DND-41 (cell line): ENCODE data around the gene CD2AP.

ENCODE experiments used
- ATAC-seq: fragments of 200-7000 bp; cut with Tn5 transposase; 3 replicates; pipeline ENCODE4 v1.9.1; 2021; ENCODE audit warnings: low read depth; ENCODE audit not compliant: insufficient read depth
- DNase-seq: peaks from one replicate; pipeline ENCODE4 v3.0.0-alpha.2; 2020
- H2AFZ ChIP-seq: 2 replicates; pipeline ENCODE4 v1.6.0; 2012; ENCODE audit warnings: low read depth, low read length
- H3K27ac ChIP-seq: 2 replicates; pipeline ENCODE4 v1.5.1; 2012; ENCODE audit warnings: low read length, inconsistent platforms
- H3K27me3 ChIP-seq: fragments of 200-600 bp; sonication (generic); 2 replicates; pipeline ENCODE4 v1.6.0; 2012; ENCODE audit warnings: low read length, mild to moderate bottlenecking, inconsistent platforms; ENCODE audit not compliant: insufficient read depth, poor library complexity
- H3K36me3 ChIP-seq: 2 replicates; pipeline ENCODE4 v1.5.1; 2012; ENCODE audit warnings: low read length, inconsistent platforms; ENCODE audit not compliant: insufficient read depth
- H3K4me1 ChIP-seq: 2 replicates; pipeline ENCODE4 v1.5.1; 2012; ENCODE audit warnings: mild to moderate bottlenecking, low read length; ENCODE audit not compliant: insufficient read depth
- H3K4me2 ChIP-seq: 2 replicates; pipeline ENCODE4 v1.6.0; 2012; ENCODE audit warnings: mild to moderate bottlenecking, moderate library complexity, low read length, inconsistent platforms; ENCODE audit not compliant: insufficient read depth
- H3K4me3 ChIP-seq, 2 experiments: fragments of 200-600 bp in 1 of 2; shearing (Covaris generic) in 1 of 2; 2 replicates each; pipeline ENCODE4 v1.5.1; 2012 to 2016; ENCODE audit warnings: inconsistent platforms in 2 of 2, low read length in 2 of 2, mild to moderate bottlenecking in 2 of 2, low read depth in 1 of 2, moderate library complexity in 1 of 2
- H3K79me2 ChIP-seq: 2 replicates; pipeline ENCODE4 v1.6.0; 2012; ENCODE audit warnings: low read length, inconsistent platforms; ENCODE audit not compliant: insufficient read depth
- H3K9ac ChIP-seq: 2 replicates; pipeline ENCODE4 v1.6.0; 2012; ENCODE audit warnings: low read depth, mild to moderate bottlenecking, inconsistent platforms, low read length, moderate library complexity
- H3K9me3 ChIP-seq: 2 replicates; pipeline ENCODE4 v1.5.1; 2012; ENCODE audit warnings: low read length, moderate library complexity, mild to moderate bottlenecking, inconsistent platforms; ENCODE audit not compliant: insufficient read depth, severe bottlenecking
- H4K20me1 ChIP-seq: 2 replicates; pipeline ENCODE4 v1.6.0; 2012; ENCODE audit warnings: low read length; ENCODE audit not compliant: insufficient read depth
- EZH2 ChIP-seq: IDR thresholded peaks from 3 replicates; pipeline ENCODE4 v1.6.1; 2012; ENCODE audit warnings: borderline replicate concordance, low read depth, mild to moderate bottlenecking, moderate library complexity, low read length, inconsistent platforms; ENCODE audit not compliant: severe bottlenecking
- TF ChIP-seq, protein P1 (sequence below): IDR thresholded peaks from 2 replicates; pipeline ENCODE4 v1.5.1; 2012; ENCODE audit warnings: borderline replicate concordance, low read length, moderate library complexity, mild to moderate bottlenecking; ENCODE audit not compliant: poor library complexity, severe bottlenecking; ENCODE audit errors: extremely low read depth

Gene CD2AP

DNA sequence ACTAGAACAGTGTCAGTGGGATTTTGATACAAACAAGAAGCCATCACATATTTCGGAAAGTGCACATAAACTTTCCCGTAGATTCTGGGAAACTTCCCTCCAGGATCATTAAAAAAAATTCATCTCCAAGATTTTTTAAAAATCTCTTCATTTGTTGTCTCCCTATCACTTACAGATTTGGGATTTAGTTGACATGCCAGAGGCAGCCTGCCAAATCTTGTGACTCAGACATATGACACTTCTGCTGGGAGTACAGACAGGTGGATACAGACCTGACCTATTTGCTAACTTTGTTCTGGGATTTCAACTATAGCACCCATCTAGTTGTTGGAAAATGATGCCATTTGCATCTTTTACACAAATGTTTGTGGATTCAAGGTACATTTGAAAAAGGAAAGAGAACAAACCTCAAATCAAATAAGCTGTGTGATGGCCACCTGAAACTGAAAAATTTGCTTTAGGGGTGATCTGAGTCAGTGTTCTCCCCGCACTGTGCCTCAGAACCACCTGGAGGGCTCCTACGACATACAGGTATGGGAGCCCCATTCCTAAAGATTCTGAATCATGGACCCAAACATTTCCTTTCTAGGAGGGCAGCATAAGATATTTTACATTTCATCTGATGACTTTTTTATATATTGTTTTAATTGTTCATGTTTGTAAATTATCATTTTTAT lies 21.9 kb upstream of the CD2AP start:
- DNase-seq, result no peak
- H2AFZ ChIP-seq, result no peak overlapping the region
- H3K27me3 ChIP-seq, result no peaks in the 10 kb centered on the region
- H4K20me1 ChIP-seq, result no peaks in the 10 kb centered on the region
- no peaks in the 10 kb centered on the region for H3K36me3 ChIP-seq
- no peak overlapping the region for H3K4me2 ChIP-seq
- TF ChIP-seq, protein P1, sequence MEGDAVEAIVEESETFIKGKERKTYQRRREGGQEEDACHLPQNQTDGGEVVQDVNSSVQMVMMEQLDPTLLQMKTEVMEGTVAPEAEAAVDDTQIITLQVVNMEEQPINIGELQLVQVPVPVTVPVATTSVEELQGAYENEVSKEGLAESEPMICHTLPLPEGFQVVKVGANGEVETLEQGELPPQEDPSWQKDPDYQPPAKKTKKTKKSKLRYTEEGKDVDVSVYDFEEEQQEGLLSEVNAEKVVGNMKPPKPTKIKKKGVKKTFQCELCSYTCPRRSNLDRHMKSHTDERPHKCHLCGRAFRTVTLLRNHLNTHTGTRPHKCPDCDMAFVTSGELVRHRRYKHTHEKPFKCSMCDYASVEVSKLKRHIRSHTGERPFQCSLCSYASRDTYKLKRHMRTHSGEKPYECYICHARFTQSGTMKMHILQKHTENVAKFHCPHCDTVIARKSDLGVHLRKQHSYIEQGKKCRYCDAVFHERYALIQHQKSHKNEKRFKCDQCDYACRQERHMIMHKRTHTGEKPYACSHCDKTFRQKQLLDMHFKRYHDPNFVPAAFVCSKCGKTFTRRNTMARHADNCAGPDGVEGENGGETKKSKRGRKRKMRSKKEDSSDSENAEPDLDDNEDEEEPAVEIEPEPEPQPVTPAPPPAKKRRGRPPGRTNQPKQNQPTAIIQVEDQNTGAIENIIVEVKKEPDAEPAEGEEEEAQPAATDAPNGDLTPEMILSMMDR, result no peak
- no peak for TF ChIP-seq EZH2
- no peak overlapping the region for H3K9ac ChIP-seq
- H3K27ac ChIP-seq, result no peak overlapping the region
- no peaks in the 10 kb centered on the region for H3K4me1 ChIP-seq
- no peaks in the 10 kb centered on the region for H3K9me3 ChIP-seq
- H3K79me2 ChIP-seq, result no peaks in the 10 kb centered on the region
- no peak for ATAC-seq
- H3K4me3 ChIP-seq, result no peak overlapping the region

DNA sequence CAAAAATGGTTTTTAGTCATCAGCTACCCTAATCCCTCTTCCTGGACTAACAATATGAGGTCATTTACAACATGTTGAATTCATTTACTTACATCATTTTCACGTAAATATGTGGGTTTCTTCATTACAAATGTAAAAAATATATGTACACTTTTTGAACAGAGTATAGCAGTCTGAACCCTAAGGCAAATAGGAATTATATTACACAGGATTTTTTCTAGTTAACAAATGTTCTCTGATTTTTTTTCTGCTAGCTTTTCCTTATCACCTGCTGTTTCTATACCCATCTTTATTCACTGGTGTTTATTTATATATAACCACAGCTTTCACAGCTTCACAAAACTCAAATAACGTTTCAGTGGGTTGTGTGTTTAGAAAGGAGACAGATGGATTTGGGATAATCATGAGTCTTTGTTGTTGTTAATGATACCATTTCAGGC lies 21.0 kb upstream of the CD2AP start:
- H3K36me3 ChIP-seq, result no peaks in the 10 kb centered on the region
- no peak for TF ChIP-seq EZH2
- TF ChIP-seq, protein P1, result no peak
- no peak overlapping the region for H3K9ac ChIP-seq
- no peaks in the 10 kb centered on the region for H3K9me3 ChIP-seq
- no peaks in the 10 kb centered on the region for H3K79me2 ChIP-seq
- no peak for ATAC-seq
- H3K27me3 ChIP-seq, result no peaks in the 10 kb centered on the region
- H2AFZ ChIP-seq, result no peak overlapping the region
- H3K27ac ChIP-seq, result no peak overlapping the region
- H3K4me1 ChIP-seq, result no peaks in the 10 kb centered on the region
- H4K20me1 ChIP-seq, result no peaks in the 10 kb centered on the region
- no peak for DNase-seq
- no peak overlapping the region for H3K4me2 ChIP-seq
- H3K4me3 ChIP-seq, result no peak overlapping the region

DNA sequence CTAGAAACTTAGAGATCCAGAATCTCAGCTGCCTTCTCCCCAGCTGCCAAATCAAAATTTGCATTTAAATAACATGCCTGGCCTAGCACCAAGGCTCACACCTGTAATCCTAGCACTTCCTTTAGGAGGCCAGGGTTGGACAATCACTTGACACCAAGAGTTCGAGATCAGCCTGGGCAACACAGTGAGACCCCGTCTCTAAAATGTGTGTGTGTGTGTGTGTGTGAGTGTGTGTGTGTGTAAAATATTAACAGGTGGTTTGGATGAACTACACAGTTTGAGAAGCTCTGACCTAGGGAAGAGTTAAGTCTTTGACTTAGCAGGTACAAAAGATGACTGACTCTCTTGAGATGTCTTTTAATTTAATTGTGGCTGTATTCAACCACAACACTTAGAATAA lies 20.2 kb upstream of the CD2AP start:
- no peak overlapping the region for H3K9ac ChIP-seq
- H3K9me3 ChIP-seq, result no peaks in the 10 kb centered on the region
- H3K27me3 ChIP-seq, result no peaks in the 10 kb centered on the region
- H3K4me3 ChIP-seq, result no peak overlapping the region
- H3K27ac ChIP-seq, result no peak overlapping the region
- no peaks in the 10 kb centered on the region for H3K79me2 ChIP-seq
- no peak overlapping the region for H3K4me2 ChIP-seq
- no peaks in the 10 kb centered on the region for H4K20me1 ChIP-seq
- ATAC-seq (no peak), DNase-seq (no peak)
- H2AFZ ChIP-seq, result no peak overlapping the region
- TF ChIP-seq, protein P1, result no peak
- TF ChIP-seq EZH2, result no peak
- H3K36me3 ChIP-seq, result no peaks in the 10 kb centered on the region
- no peaks in the 10 kb centered on the region for H3K4me1 ChIP-seq

DNA sequence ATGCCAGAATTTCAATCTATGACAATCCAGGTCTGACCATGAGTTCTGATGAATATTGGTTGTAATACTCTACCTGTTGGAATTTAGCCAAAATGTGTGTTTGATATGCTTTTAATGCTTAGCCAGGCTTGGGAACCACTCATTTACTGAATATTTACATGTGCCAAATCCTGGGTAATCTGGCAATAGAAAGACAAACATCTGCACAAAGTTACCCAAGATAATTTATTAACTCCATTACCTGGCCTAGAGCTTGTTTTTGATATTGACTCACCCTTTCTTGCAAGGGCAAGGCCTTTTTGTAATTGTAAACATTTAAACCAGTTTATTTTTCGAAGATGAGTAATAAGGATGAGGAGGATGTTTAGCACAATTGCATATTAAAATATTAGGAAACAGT lies 13.5 kb upstream of the CD2AP start:
- Histone ChIP-seq H3K27me3 (no peaks in the 10 kb centered on the region), H3K4me1 (no peaks in the 10 kb centered on the region), H3K9me3 (no peaks in the 10 kb centered on the region), H3K79me2 (no peaks in the 10 kb centered on the region), H3K36me3 (no peaks in the 10 kb centered on the region), H3K4me2 (no peak overlapping the region), H4K20me1 (no peaks in the 10 kb centered on the region), H3K9ac (no peak overlapping the region), H3K4me3 (no peak overlapping the region), H3K27ac (no peak overlapping the region), H2AFZ (no peak overlapping the region)
- no peak for ATAC-seq
- TF ChIP-seq, protein P1, result no peak
- no peak for TF ChIP-seq EZH2
- no peak for DNase-seq
